HG03460 (cell line): ENCODE data around the gene LRRN2.
"Not testable (repeated sequence)": the region's sequence is repeated elsewhere in the genome, so short reads cannot be mapped to it uniquely, and the experiment has no call there.

Experiments
- ATAC-seq: cut with Tn5 transposase; IDR thresholded peaks from one replicate; pipeline ENCODE4 v1.9.1; 2021; ENCODE audit not compliant: unreplicated experiment

LRRN2 gene

DNA sequence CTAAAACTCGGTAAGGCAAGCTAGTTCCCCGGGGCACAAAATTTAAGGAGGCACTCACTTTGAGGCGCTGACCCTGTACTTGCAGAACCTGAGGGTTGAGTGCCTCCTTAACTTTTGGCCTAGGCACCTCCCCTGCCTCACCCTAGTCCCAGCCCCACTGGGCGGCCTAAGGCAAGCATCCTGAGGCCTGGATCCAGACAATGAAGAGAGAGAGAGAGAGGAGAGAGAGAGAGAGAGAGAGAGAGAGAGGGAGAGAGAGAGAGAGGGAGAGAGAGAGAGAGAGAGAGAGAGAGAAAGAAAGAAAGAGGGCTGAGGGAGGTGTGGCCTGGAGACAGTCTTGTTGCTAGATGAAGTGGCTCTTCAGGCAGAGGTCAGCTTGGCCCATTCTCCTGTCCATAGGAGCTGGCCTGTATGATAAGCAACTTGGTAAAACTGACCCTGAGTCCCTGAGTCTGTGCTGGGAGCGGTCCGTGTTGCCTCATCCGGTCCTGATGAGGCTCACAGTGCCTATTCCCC is 7.4 kb upstream of the LRRN2 start:
- no peak for ATAC-seq

DNA sequence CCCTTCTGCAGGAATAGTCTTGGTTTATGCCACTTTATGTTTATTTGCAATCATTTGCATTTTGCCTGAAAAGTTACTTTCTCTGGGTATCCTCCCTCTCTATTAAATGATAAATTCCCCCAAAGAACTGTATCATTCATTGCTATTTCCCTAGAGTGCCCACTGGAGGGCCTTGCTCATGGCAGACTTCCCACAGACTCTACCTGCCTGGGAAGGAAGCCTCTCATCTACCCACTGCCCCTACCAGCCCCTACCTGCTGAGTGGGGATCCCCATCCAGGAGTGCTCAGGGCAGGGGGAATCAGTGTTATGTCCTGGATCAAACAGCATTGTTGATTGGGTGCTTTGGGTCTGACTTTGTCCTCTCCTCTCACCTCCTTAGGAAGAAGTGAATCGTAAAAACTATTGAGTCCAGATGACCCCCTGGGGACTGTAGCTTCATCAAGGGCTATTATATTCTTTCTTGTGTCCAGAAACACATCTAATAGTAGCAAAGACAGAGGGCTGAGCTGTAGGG is 6.8 kb upstream of the LRRN2 start:
- ATAC-seq = no peak

DNA sequence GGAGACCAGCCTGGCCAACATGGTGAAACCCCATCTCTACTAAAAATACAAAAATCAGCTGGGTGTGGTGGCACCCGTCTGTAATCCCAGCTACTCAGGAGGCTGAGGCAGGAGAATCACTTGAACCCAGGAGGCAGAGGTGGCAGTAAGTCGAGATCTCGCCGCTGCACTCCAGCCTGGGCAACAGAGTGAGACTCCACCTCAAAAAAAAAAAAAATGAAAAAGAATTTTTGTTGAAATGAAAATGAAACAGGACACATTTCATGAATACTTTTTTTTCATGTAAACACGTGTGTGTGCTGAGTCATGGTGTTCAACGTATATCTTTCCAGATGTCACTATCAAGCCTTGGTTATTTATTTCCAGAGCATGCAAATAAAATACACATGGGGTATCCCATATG is 5.8 kb upstream of the LRRN2 start:
- ATAC-seq = not testable (repeated sequence)

DNA sequence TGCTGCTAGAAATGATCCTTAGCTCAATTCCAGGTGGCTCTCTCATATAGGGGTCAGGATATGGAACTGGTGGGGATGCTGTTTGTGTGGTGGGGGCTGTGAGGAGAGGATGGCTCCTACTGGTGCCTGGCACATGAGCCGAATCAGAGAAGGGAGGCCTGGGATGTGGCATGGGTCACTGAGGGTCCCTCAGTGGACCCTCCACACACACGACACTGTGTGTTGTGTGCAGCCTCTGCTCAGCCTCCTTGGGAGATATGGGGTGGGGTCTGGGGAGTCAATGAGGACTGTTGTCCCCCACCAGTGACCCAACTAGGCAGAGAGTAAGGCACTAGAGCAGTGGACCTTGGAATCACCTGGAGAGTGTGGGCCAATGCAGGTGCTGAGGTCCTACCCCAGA is 3.2 kb upstream of the LRRN2 start:
- no peak for ATAC-seq

DNA sequence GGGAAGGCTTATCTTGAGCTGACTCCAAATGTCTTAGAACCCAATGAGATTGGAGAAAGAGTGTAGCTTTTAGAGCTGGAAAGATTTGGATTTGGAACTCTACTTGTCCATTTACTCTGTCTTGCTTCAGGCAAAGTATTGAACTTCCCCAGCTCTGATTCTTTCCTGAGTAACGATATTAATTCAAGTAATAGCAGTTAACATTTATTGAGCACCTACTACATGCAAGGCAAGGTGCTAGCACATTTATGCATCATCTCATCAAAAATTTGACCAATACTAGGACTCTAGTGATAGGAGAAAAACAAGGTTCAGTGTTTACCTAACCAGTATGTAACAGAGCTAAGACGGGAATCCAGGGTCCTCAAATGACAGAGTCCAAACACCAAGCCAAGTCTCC is 2.5 kb upstream of the LRRN2 start:
- no peak for ATAC-seq

DNA sequence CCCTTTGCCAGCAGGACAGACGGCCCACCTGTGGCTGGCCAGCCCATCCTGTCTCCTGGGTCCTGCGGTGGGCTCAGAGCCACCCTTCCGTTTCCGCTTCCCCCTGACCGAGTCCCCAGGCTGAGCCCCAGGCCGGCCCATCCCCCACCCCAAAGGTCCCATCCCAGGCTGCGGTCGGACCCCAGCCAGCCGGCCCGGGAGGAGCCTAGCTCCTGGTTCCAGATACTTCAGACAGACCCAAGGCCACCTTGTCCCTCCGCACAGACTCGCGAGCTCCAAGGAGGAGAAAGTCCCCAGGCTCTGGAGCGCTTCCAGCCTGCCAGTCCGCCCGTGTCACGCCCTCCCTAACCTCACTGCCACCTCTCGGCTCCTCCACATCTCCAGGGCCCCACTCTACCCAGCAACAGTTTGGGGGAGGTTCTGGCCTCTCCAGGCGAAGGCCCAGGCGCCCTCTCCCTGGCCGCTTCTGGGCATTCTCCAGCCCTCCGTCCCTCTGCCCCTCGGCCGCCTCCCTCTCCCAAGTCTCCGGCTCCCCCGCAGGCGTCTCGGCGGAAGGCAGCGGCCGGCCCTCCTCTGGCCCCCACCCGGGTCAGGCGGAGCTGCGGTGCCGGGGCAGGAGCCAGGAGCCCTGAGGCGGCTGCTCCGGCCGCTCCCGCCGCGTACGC is 835 bp downstream of the LRRN2 start:
- no peak for ATAC-seq

DNA sequence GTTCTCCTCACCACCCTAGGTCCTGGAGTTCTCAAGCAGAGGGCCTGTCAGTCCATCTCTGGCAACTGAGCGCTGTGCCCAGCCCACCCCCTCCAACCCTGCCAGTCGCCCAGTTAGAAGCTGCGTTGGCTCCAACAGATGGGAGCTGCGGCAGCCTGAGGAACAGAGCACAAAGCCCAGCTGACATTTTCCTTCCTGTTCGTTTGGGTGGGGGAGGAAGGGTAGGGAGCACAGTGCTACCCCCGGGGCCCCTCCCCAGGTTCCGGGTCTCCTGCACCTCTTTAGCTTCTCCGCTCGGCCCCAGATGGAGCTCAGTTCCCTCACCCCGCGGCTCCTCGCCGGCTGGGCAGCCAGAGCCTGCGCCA is 1.4 kb downstream of the LRRN2 start:
- ATAC-seq = no peak

DNA sequence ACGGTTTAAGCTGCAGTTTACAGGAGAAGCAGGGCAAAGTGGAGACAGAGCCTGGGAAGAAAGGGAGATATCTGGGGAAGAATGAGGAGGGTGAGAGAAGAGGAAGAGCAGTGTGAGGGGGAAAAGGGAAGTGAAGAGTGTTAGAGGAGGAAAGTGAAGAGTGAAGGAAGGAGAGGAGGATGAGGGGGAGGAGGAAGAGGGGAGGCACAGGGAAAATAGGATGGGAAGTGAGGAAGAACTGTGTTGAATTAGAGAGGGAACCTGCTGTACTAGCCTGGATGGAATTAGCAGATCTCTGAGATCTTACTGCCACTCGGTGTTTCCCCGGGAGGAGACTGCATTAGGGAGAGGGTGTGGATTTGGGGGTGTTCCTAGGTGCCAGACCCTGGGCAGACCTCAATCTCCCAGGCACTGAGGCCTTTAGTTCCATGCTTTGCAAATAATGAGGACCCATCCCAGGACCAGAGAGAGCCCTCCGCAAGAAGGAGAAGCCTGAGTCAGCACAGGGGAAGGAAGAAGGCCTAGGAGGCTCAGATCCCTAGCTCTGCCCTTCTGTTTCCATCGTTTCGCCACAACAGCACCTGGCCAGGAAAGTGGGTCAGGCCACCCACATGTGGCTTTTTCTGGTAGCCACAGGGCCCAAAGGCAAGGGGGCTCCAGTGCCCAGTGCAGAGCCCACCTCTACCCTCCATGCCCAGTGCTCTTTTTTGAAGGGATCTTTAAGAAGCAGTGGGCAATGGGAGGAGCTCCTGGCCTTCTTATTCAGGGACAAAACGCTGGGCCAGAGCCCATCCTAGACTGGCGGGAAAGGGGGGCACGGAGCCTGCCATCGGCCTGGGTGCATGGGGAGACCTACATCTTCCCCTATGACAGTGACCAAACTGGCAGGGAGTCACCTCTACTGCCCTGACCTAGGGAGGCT is 2.0 kb downstream of the LRRN2 start:
- no peak for ATAC-seq

DNA sequence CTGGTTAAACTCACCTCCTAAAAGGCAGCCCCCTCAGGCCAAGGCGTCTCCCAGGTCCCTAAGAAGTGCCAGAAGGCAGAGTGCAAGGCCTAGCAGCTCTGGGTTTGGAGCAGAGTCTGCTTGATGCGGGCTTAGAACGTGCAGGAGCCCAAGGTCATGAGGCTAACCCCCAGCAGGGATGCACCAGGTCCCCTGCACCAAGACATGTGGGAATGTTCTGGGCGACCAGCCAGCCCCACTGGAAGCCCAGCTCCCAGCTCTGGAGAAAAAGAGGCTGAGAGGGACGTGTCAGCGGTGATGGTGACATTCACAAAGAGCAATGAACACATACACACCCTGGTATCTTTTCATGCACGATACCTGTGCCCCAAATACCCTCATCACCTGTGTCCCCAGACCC is 5.1 kb downstream of the LRRN2 start:
- no peak for ATAC-seq

DNA sequence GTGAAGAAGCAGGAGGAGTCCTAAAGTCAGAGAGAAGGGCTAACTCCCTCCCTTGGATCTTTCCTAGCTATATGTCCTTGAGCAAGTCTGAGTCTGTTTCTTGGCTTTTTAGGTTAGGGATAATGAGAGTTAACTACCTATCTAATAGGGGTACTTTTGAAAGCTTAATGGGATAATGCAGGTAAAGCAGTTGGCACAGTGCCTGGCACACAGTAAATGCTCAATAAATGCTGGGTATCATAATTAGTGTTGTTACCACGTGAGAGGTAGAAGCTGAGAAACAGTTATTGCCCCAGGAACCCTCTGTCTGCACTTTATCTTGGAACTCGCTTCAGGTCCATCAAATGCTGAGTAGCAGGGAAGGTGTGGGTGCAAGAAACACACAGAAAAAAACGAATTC is 5.5 kb downstream of the LRRN2 start:
- no peak for ATAC-seq

DNA sequence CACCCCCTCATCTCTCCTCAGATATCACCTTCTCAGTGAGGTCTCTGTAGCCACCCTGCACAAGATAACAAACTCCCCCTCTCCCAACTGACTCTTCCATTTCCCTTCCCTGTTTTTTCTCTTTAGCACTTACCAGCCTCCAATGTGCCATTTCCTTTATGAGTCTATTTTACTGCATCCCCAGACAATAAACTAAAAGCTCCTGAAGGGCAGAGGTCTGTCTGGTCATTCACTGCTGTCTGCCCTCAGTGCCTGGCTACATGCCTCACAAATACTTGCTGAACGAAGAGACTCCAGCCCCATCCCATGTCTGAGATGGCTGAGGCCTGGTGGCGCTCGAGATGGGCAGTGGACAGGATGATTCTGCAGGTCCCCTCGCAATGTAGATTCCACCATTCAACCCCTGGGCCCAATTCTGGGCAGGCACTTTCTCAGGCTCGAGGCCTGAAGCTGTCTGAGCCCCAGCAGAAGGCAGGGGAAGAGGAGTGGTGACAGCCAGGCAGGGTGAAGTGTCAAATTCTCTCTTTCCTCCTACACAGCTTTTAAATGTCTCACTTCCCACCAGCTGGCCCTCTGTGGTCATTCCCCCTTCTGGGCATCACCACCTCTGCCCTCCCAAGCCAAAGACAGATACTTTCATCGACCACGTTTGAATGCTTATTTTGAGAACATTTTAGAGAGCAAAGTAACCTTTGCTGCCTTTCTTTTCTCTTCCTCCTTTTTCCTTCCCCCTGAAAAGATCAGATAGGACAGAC is 6.6 kb downstream of the LRRN2 start:
- ATAC-seq = no peak

DNA sequence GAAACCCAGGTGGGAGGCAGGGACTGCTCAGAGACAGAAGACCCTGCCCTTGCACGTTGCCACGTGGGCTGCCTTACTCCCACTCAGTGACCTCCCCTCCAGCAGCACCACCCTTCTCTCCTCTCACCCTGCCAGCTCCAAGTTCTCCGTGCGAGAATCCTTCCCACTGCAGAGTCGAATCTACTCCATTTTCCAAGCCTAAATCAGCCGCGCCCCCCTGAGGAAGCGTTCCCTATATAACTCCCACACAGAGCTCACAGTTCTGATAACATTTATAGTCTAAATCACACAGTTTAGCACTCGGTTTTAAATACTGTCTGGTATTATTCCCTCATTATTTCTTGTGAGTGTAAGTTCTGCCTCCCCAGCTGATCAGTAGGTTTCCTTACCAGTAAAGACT is 7.7 kb downstream of the LRRN2 start:
- no peak for ATAC-seq

DNA sequence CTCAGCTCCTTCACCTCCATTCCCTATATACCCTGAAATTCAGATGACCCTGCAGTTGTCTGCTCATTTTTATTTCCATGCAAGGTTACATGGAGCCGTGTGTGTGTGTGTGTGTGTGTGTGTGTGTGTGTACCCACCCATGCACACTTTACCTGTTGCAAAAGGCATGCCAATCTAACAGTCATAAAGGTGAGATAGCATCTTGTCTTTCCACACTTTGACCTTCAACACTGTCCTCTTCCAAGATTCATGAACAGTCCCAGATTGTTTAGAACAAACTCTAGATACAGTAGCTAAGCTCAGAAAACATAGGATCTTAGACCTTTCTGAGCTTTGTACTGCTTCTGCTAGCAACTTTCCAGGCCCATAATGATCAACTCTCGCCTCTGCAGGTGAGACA is 9.5 kb downstream of the LRRN2 start:
- ATAC-seq = no peak

DNA sequence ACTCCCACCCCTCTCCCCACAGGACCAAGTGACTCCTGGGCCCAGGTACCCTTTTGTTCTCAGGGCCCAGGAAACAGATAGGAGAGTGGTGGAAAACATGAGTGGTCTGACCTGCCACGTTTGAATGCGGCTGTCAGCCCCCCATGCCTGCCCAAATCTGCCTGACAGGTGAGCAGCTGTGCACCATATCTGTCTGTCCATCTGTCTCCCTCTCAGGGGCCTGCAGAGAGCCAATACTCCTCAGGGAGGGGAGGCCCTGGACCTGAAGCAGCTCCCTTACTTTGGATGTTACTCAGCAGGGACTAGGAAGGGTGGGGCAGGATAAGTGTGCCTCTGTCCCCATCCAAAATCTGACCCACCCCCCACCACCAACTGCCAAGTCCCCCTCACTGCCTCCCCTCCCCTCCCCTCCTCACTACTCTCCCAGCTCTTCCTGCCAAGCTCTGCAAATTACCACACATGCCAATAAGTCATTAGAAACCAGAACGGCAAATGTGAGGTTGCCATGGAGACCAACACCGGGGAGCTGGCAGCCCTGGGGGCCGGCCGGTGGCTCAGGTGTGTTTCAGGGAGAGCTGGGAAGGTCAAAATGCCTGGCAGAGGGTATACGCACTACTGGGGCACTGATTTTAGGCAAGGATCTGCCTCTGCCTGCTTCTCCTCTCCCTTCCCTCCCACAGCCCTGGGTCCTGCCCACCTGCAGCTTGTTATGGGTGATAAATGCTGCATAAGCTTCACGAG is 11.5 kb downstream of the LRRN2 start:
- ATAC-seq = no peak

DNA sequence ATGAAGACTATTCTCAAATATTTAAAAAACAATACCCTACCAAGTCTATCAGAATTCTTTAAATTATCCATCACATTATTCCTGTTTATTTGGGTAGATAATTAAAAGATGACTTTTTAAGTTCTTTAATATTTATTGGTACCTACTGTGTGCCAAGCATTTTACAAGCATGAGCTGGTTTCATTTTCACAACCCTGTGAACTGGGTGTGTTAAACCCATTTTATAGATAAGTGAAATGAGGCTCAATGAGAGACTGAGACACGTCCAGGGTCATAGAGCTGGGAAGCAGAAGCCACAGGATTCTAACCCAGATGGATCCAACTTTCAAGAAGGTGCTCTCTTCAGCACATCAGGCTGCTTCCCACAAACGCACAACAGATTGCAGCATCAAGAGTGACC is 12.3 kb downstream of the LRRN2 start:
- no peak for ATAC-seq

DNA sequence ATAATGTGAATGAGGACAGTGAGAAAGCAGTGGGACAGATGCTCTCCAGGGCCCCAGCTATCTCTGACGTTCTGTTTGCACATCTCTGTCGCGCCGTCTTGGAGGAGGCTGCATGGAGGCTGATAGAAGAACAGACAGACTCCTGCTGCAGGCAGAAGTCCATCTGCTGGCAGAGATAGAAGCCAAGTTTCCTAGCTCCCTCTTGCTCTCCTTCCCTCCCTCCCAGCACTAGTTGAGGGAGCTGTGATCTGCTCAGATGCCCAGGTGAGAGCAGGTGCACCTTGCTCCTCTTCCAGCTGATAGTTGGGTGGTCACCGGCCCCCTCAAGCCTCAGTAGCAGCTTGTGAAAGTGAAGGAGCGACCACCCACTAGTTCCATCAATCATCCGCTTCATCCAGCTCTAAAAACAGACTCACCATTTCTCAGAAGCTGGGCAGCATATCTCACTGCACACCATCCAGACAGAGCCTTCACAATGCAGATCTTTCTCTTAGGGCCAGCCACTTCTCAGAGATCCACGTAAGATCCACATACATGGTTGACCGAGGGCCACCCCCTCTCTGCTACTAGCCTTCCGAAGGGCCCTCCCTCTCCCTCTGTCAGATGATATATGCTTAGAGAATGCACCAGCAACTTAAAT is 12.9 kb downstream of the LRRN2 start:
- no peak for ATAC-seq

DNA sequence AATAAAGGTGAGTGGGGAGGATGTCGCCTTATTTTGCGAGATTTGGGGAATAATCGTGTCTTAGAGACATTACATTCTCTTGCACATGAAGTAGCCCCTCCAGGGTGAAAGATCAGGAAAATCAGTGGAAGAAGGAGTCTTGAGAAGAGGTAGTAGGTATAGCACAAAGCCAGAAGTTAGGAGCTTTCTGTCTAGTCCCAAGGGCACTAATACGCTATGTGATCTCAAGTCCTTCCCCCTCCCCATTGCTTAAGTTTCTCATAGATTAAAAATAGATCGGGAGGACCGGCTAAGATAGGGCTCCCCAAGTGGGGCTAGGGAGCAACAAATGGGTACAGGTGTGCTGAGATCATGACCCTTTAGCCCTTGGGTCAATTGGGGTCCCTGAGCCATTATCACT is 13.5 kb downstream of the LRRN2 start:
- no peak for ATAC-seq

DNA sequence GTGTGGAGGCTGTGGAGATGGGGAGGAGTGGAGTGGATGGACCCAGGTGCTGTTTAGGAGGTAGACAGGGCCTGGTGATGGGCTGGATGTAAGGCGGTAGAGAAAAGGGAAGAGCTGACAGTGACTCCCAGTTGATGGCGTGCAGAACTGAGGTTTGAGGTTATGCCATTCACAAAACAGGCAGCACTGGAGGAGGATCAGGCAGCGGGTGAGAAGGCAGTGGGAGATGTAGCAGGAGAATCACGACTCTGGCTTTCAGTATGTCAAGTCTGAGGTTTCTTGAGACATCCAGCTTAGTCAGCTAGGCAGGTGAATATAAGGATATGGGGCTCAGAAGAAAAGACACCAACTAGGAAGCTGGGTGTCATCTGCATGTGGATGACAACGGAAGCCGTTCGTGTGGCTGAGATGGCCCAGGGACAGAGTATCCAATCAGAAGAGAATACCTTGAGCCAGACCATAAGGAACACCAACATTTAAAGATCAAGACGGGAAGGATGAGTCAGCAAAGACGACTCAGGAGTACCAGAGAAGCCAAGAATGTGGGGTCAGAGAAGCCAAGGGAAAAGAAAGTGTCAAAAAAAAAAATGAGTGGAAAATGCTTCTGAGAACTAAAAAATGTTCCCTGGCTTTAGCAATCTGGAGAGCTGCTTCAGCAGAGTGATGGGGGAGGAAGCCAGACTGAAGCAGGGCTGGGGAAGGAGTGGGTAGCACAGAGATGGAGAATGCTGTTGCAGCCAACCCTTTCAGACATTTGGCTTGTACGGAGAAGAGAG is 15.2 kb downstream of the LRRN2 start:
- ATAC-seq = no peak

DNA sequence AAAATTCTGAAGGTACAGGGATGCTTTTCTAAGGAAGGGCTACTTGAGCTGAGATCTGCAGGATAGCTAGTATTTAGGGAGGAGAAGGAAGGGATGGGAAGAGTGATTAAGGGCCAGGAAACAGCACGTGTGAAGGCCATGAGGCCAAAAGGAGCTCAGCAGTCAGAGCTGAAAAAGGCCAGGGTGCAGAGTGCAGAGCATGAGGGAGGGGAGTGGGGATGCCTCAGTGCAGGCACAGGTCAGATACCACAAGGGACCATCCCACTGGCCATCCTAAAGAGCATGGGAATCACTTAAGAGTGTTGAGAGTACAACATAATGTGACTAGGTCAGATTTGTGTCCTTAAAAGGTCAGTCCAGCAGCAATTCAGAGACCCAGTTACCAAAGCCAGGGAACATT is 16.0 kb downstream of the LRRN2 start:
- no peak for ATAC-seq

DNA sequence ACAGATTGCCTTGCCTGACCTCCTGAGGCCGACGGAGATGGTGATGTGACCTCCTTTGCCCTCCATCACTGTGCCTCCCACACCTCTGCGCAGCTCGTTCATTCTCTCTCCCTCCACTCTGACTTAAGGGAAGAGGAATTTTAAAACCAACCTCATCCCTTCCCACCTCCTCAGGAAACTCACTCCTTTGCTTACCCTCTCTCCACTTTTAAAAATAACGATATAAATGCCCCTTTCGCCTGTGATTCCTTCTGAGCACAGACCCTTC is 21.2 kb downstream of the LRRN2 start:
- ATAC-seq = no peak
